Endothelial cell of hepatic sinusoid (primary cell): ENCODE results near the gene STX5.
"Not testable (repeated sequence)": the region's sequence is repeated elsewhere in the genome, so short reads cannot be mapped to it uniquely, and the experiment has no call there.

ENCODE experiments used
- in situ Hi-C: cut with HindIII; loops from 2 replicates; pipeline ENCODE4 v1.10.0; 2017; ENCODE audit warnings: low sequenced_read_pairs

The STX5 gene

GRCh38 chr11:62854825-62855570 is 23.1 kb upstream of the STX5 start:
- in situ Hi-C loops = no loop called here

GRCh38 chr11:62854013-62854824 is 22.4 kb upstream of the STX5 start:
- in situ Hi-C loops = no loop called here

DNA sequence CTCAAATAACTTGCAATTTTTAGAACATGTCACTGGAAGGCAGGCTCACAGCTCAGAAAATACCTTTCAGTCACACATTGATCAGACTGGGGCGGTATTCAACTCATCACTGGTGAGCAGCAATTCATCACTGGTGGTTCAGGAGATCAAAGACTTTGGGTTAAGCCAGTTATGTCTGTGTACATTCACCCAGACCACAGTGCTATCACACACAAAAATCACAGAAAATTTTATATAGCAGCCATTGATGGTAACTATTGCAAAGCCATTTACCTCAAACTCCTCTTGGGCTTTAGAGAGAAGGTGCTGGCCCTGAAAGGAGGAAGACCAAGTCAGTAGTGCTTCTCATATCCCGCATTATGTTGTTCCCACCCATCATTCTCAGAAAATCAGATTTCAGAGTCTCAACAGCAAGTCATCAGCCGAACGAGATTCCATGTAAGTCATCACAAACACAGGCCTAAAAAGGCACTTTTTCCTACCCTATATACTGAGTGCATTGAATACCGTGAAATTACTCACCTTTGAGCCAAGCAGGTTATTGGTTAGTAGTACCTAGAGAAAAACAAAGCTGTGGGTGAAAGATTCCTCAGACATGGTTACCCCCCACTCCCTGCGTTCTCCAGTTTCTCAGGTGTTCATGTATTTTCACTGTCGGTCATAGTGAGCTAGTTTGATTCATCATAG is 21.6 kb upstream of the STX5 start:
- in situ Hi-C loops = no loop called here

DNA sequence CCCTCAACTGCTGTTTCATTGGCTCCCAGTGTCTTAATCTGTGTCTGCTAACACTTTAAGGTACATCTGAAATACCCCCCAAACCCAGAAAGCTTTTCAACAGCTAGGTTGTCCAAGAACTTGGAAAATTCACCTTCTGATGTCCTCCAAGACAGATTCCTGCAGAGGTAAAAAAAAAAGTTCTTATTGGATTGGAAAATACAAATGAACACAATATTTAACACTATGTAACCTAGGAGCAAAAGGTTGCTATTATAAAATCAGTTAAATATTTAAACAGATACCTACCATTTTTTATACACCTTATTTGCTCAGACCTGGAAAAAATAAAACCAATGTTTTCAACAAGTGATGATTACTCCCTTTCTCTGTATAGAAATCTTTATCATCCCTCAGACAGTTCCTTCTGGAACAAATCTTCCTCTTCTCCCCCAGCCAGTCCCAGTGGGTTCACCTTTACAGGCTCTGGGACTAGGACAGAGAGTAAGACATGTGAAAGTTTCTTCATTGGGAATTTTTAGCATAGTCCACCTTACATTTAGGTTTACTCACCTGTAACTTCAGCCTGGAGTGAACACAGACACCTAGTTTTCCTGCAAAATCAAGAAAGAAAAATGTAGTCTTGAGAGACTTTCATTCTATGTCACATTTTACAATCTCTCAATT is 20.8 kb upstream of the STX5 start:
- in situ Hi-C loops = no loop called here

- in situ Hi-C loops = no loop called here
These were observed 20.1 kb upstream of the STX5 start for GRCh38 chr11:62851807-62852522.

- in situ Hi-C loops = no loop called here
These were observed 19.3 kb upstream of the STX5 start for GRCh38 chr11:62850911-62851806.

DNA sequence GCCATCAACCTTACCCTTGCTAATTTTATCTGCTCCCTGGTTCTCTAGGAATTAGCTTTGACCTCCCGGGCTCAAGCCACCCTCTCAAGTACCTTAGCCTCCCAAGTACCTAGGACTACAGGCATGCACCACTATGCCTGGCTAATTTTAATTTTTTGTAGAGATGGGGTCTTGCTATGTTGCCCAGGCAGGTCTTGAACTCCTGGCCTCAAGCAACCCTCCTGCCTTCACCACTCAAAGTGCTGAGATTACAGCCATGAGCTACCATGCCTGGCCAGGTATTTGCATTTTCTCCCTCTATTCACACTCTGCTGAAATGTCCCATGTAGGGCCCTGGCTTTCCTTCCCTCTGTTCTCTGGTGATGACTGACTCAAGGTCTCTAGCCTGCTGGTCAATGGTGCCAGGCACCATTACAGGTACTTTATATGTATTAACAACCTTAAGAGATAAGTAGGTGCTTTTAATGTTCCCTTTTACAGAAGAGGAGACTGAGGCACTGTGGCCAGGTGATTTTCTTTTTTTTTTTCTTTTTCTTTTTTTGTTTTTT is 16.0 kb upstream of the STX5 start:
- in situ Hi-C loops = no loop called here

GRCh38 chr11:62846177-62846576 is 14.3 kb upstream of the STX5 start:
- in situ Hi-C loops = no loop called here

DNA sequence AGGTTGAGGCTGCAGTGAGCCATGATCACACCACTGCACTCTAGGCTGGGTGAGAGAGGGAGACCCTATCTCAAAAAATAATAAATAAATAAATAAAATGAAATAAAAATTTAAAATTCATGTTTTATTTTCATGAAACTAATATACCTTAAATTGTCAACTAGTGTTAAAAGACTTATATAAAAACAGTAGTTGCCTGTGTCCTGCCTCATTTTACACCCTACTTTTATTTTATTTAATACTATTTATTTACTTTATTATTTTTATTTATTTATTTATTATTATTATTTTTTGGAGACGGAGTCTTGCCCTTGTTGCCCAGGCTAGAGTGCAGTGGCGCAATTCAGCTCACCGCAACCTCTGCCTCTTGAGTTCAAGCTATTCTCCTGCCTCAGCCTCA is 12.3 kb upstream of the STX5 start:
- in situ Hi-C loops = no loop called here

- in situ Hi-C loops = no loop called here
These were observed 11.6 kb upstream of the STX5 start for GRCh38 chr11:62843466-62843865.

GRCh38 chr11:62842891-62843290 is 11.0 kb upstream of the STX5 start:
- in situ Hi-C loops = not testable (repeated sequence)

- in situ Hi-C loops = no loop called here
These were observed 10.4 kb upstream of the STX5 start for GRCh38 chr11:62842171-62842741.

GRCh38 chr11:62841361-62842170 is 9.7 kb upstream of the STX5 start:
- in situ Hi-C loops = no loop called here

DNA sequence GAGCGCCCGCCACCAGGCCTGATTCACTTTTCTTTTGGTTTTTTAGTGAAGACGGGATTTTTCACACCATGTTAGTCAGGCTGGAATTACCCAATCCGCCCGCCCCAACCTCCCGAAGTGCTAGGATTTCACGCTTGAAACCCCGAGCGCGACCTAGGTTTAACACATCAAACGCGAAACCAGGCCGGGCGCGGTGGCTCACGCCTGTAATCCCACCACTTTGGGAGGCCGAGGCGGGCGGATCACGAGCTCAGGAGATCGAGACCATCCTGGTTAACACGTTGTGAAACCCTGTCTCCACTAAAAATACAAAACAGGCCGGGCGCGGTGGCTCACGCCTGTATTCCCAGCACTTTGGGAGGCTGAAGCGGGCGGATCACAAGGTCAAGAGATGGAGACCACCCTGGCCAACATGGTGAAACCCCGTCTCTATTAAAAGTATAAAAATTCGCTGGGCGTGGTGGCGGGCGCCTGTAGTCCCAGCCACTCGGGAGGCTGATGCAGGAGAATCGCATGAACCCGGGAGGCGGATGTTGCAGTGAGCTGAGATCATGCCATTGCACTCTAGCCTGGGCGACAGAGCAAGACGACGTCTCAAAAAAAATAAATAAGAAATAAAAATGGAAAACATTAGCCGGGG is 9.0 kb upstream of the STX5 start:
- in situ Hi-C loops = not testable (repeated sequence)

DNA sequence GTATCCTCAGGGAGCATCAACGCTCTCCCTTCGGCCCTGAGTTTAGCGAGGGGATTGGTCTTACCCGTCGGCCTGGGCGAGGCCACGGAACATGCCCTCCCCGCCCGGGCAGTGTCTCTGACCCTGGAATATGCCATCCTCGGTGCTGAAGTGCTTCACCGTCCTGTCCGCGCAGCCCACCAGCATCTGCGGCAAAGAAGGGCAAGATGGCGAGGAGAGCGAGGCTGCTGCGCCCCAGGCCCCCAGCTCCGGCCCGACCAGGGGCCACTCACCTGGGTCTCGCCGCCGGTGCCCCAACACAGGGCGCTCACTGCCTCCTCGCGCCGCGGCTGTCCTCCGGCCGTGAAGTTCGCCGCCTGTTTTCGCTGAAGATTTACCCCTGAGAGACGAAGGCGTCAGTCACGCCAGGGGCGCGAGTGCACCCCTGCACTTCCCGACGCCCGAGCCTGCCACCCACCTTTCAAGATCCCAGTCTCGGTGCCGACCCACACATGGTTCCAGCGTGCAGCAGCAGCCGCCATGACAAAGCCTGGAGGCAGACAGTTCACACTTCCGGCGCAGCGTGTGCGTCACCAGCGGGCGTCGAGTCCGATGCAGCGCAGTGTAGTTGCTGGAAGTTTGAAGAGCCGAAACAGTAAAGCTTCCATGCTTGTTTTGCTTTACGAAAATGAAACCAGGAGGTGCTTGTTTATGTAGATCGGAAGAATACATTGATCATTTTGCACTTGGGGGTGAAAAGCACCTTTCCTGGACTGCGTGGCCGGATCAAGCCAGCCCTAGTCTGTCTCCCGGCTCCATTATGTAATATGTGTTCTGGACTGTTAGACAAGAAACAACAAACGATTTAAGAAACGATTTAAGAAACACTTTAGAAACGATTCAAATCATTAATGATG is 7.4 kb upstream of the STX5 start, which contains the start of gene WDR74:
Gene WDR74 (minus strand): TSS at position 541 of the 896 bp plus-strand sequence. CDS start 20 bp downstream, at position 521.
- in situ Hi-C loops = loop anchor here (5.0 kb wide), 1 partner anchor 42 kb away; no protein-coding TSS in a partner anchor

DNA sequence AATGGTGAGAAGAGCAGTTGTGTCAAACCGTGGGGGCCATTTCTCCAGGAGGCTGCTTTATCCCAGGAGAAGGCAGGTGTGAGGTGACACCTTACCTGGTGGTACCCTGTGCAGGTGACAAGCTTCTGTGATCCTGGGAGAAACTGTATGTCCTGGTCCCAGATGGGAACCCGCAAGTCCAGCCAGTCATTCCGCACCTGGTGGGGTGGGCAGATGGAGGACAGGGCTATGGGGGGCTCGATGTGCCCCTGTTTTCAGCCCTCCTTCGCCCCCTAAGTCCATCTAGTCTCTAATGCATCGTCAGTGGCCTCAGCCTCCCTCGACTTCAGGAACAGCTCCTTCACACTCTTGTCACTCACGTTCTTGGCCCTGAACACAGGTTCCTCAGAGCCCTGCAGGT is 3.5 kb upstream of the STX5 start:
- in situ Hi-C loops = loop anchor here (5.0 kb wide), 1 partner anchor 38 kb away; no protein-coding TSS in a partner anchor
